ENCODE results near the gene XRCC6.
"Not testable (repeated sequence)": the region's sequence is repeated elsewhere in the genome, so short reads cannot be mapped to it uniquely, and the experiment has no call there.

Gene XRCC6

GRCh38 chr22:41584881-41585280, 36.2 kb upstream of the XRCC6 start:
- H3K27me3 ChIP-seq (ENCODE audit: control insufficient read depth, insufficient read depth, low read length): no peaks in the 10 kb centered on the region
- no peak overlapping the region for H3K4me3 ChIP-seq (ENCODE audit: low read length)
- peaks cover 8% of the 10 kb centered on the region for H3K4me1 ChIP-seq (ENCODE audit: control insufficient read depth, insufficient read depth, low read length)
- no peak overlapping the region for H3K9ac ChIP-seq (ENCODE audit: low read length)
- peaks cover 23% of the 10 kb centered on the region for H3K36me3 ChIP-seq (ENCODE audit: control insufficient read depth, insufficient read depth, low read length)
- H3K27ac ChIP-seq (ENCODE audit: low read depth, low read length): no peak overlapping the region

GRCh38 chr22:41585898-41586297, 35.2 kb upstream of the XRCC6 start:
- Histone ChIP-seq H3K9ac (ENCODE audit: low read length) (no peak overlapping the region), H3K4me1 (ENCODE audit: control insufficient read depth, insufficient read depth, low read length) (peaks cover 8% of the 10 kb centered on the region), H3K27ac (ENCODE audit: low read depth, low read length) (no peak overlapping the region), H3K27me3 (ENCODE audit: control insufficient read depth, insufficient read depth, low read length) (no peaks in the 10 kb centered on the region), H3K4me3 (ENCODE audit: low read length) (no peak overlapping the region), H3K36me3 (ENCODE audit: control insufficient read depth, insufficient read depth, low read length) (peaks cover 23% of the 10 kb centered on the region)

- Histone ChIP-seq H3K9ac (ENCODE audit: low read length) (no peak overlapping the region), H3K27me3 (ENCODE audit: control insufficient read depth, insufficient read depth, low read length) (no peaks in the 10 kb centered on the region), H3K4me3 (ENCODE audit: low read length) (no peak overlapping the region), H3K4me1 (ENCODE audit: control insufficient read depth, insufficient read depth, low read length) (peaks cover 8% of the 10 kb centered on the region), H3K27ac (ENCODE audit: low read depth, low read length) (no peak overlapping the region), H3K36me3 (ENCODE audit: control insufficient read depth, insufficient read depth, low read length) (peaks cover 23% of the 10 kb centered on the region)
Measured at GRCh38 chr22:41587347-41587723, 33.8 kb upstream of the XRCC6 start.

- Histone ChIP-seq H3K9ac (ENCODE audit: low read length) (peak within 1 kb of the TSS; percentile 94), H3K27me3 (ENCODE audit: control insufficient read depth, insufficient read depth, low read length) (no peaks in the 10 kb centered on the region), H3K36me3 (ENCODE audit: control insufficient read depth, insufficient read depth, low read length) (peaks cover 6% of the 10 kb centered on the region), H3K27ac (ENCODE audit: low read depth, low read length) (peak within 1 kb of the TSS; percentile 72), H3K4me1 (ENCODE audit: control insufficient read depth, insufficient read depth, low read length) (peaks cover 8% of the 10 kb centered on the region), H3K4me3 (ENCODE audit: low read length) (peak within 1 kb of the TSS; percentile 93)
Measured at GRCh38 chr22:41589391-41590241, 31.5 kb upstream of the XRCC6 start, which contains the start of gene PMM1. Gene PMM1 (minus strand): TSS chr22:41589840. CDS start chr22:41589805, 35 bp downstream.

GRCh38 chr22:41593336-41593960, 27.6 kb upstream of the XRCC6 start:
- H3K27me3 ChIP-seq (ENCODE audit: control insufficient read depth, insufficient read depth, low read length); H3K4me3 ChIP-seq (ENCODE audit: low read length); H3K4me1 ChIP-seq (ENCODE audit: control insufficient read depth, insufficient read depth, low read length); H3K9ac ChIP-seq (ENCODE audit: low read length); H3K36me3 ChIP-seq (ENCODE audit: control insufficient read depth, insufficient read depth, low read length); H3K27ac ChIP-seq (ENCODE audit: low read depth, low read length): not testable (repeated sequence)

GRCh38 chr22:41595703-41596102, 25.4 kb upstream of the XRCC6 start:
- no peaks in the 10 kb centered on the region for H3K4me1 ChIP-seq (ENCODE audit: control insufficient read depth, insufficient read depth, low read length)
- no peak overlapping the region for H3K4me3 ChIP-seq (ENCODE audit: low read length)
- H3K27me3 ChIP-seq (ENCODE audit: control insufficient read depth, insufficient read depth, low read length): no peaks in the 10 kb centered on the region
- H3K36me3 ChIP-seq (ENCODE audit: control insufficient read depth, insufficient read depth, low read length): peaks cover 3% of the 10 kb centered on the region
- no peak overlapping the region for H3K9ac ChIP-seq (ENCODE audit: low read length)
- H3K27ac ChIP-seq (ENCODE audit: low read depth, low read length): no peak overlapping the region

GRCh38 chr22:41596776-41597634, 24.1 kb upstream of the XRCC6 start:
- Histone ChIP-seq H3K4me3 (ENCODE audit: low read length) (no peak overlapping the region), H3K4me1 (ENCODE audit: control insufficient read depth, insufficient read depth, low read length) (no peaks in the 10 kb centered on the region), H3K9ac (ENCODE audit: low read length) (no peak overlapping the region)

GRCh38 chr22:41597635-41597953, 23.5 kb upstream of the XRCC6 start:
- no peak overlapping the region for H3K27ac ChIP-seq (ENCODE audit: low read depth, low read length)
- no peaks in the 10 kb centered on the region for H3K4me1 ChIP-seq (ENCODE audit: control insufficient read depth, insufficient read depth, low read length)
- H3K4me3 ChIP-seq (ENCODE audit: low read length): no peak overlapping the region
- no peak overlapping the region for H3K9ac ChIP-seq (ENCODE audit: low read length)
- no peaks in the 10 kb centered on the region for H3K27me3 ChIP-seq (ENCODE audit: control insufficient read depth, insufficient read depth, low read length)
- H3K36me3 ChIP-seq (ENCODE audit: control insufficient read depth, insufficient read depth, low read length): peaks cover 8% of the 10 kb centered on the region

More at GRCh38 chr22:41596776-41597634, 24.1 kb upstream of the XRCC6 start:
- no peak overlapping the region for H3K27ac ChIP-seq (ENCODE audit: low read depth, low read length)
- H3K27me3 ChIP-seq (ENCODE audit: control insufficient read depth, insufficient read depth, low read length): no peaks in the 10 kb centered on the region
- H3K36me3 ChIP-seq (ENCODE audit: control insufficient read depth, insufficient read depth, low read length): peaks cover 5% of the 10 kb centered on the region

- no peak overlapping the region for H3K9ac ChIP-seq (ENCODE audit: low read length)
- H3K36me3 ChIP-seq (ENCODE audit: control insufficient read depth, insufficient read depth, low read length): peaks cover 12% of the 10 kb centered on the region
- H3K4me1 ChIP-seq (ENCODE audit: control insufficient read depth, insufficient read depth, low read length): no peaks in the 10 kb centered on the region
- no peak overlapping the region for H3K27ac ChIP-seq (ENCODE audit: low read depth, low read length)
- H3K4me3 ChIP-seq (ENCODE audit: low read length): no peak overlapping the region
- H3K27me3 ChIP-seq (ENCODE audit: control insufficient read depth, insufficient read depth, low read length): no peaks in the 10 kb centered on the region
Measured at GRCh38 chr22:41598081-41598480, 23.0 kb upstream of the XRCC6 start.

- Histone ChIP-seq H3K4me1 (ENCODE audit: control insufficient read depth, insufficient read depth, low read length) (no peaks in the 10 kb centered on the region), H3K4me3 (ENCODE audit: low read length) (no peak overlapping the region), H3K27ac (ENCODE audit: low read depth, low read length) (no peak overlapping the region), H3K9ac (ENCODE audit: low read length) (no peak overlapping the region), H3K36me3 (ENCODE audit: control insufficient read depth, insufficient read depth, low read length) (peaks cover 14% of the 10 kb centered on the region), H3K27me3 (ENCODE audit: control insufficient read depth, insufficient read depth, low read length) (no peaks in the 10 kb centered on the region)
Measured at GRCh38 chr22:41598891-41599635, 22.0 kb upstream of the XRCC6 start.

GRCh38 chr22:41600976-41601375, 20.1 kb upstream of the XRCC6 start:
- H3K36me3 ChIP-seq (ENCODE audit: control insufficient read depth, insufficient read depth, low read length): peaks cover 14% of the 10 kb centered on the region
- no peak overlapping the region for H3K27ac ChIP-seq (ENCODE audit: low read depth, low read length)
- no peak overlapping the region for H3K9ac ChIP-seq (ENCODE audit: low read length)
- H3K27me3 ChIP-seq (ENCODE audit: control insufficient read depth, insufficient read depth, low read length): no peaks in the 10 kb centered on the region
- no peaks in the 10 kb centered on the region for H3K4me1 ChIP-seq (ENCODE audit: control insufficient read depth, insufficient read depth, low read length)
- no peak overlapping the region for H3K4me3 ChIP-seq (ENCODE audit: low read length)

GRCh38 chr22:41603873-41604332, 17.2 kb upstream of the XRCC6 start:
- no peak overlapping the region for H3K27ac ChIP-seq (ENCODE audit: low read depth, low read length)
- no peaks in the 10 kb centered on the region for H3K27me3 ChIP-seq (ENCODE audit: control insufficient read depth, insufficient read depth, low read length)
- no peak overlapping the region for H3K9ac ChIP-seq (ENCODE audit: low read length)
- H3K4me1 ChIP-seq (ENCODE audit: control insufficient read depth, insufficient read depth, low read length): no peaks in the 10 kb centered on the region
- peaks cover 19% of the 10 kb centered on the region for H3K36me3 ChIP-seq (ENCODE audit: control insufficient read depth, insufficient read depth, low read length)
- H3K4me3 ChIP-seq (ENCODE audit: low read length): no peak overlapping the region
